ENCODE results near the gene EBF3. TPM values are rescaled to one million over a fixed set of nuclear protein-coding genes. Genes with fewer than 3 reads are reported as not detected.

The EBF3 gene
- 71.1 TPM for polyA plus RNA-seq (ENCODE audit: insufficient read length)

GRCh38 chr10:129963641-129964501 is at the start of gene EBF3:
Gene EBF3, minus strand, starts transcription at chr10:129964274. Its CDS starts 506 bp downstream, at chr10:129963768.
- DNase-seq, result peak; percentile 96

GRCh38 chr10:130013335-130014262 is 49.5 kb upstream of the EBF3 start:
- DNase-seq, result peak; percentile 67

GRCh38 chr10:130012129-130012528 is 48.1 kb upstream of the EBF3 start:
- no peak for DNase-seq

GRCh38 chr10:130010653-130011052 is 46.6 kb upstream of the EBF3 start:
- DNase-seq, result no peak

GRCh38 chr10:130009228-130009627 is 45.2 kb upstream of the EBF3 start:
- no peak for DNase-seq

GRCh38 chr10:130003787-130004613 is 39.9 kb upstream of the EBF3 start:
- no peak for DNase-seq

GRCh38 chr10:130003166-130003565 is 39.1 kb upstream of the EBF3 start:
- DNase-seq, result no peak

- no peak for DNase-seq
Observed at GRCh38 chr10:130002606-130003005, 38.5 kb upstream of the EBF3 start.

GRCh38 chr10:130000918-130001317 is 36.8 kb upstream of the EBF3 start:
- no peak for DNase-seq

GRCh38 chr10:129999140-129999539 is 35.1 kb upstream of the EBF3 start:
- DNase-seq, result no peak

GRCh38 chr10:129993621-129994020 is 29.5 kb upstream of the EBF3 start:
- DNase-seq, result no peak

GRCh38 chr10:129992356-129992755 is 28.3 kb upstream of the EBF3 start:
- no peak for DNase-seq

- DNase-seq, result no peak
Observed at GRCh38 chr10:129982825-129983224, 18.8 kb upstream of the EBF3 start.

- DNase-seq, result no peak
Observed at GRCh38 chr10:129978980-129979379, 14.9 kb upstream of the EBF3 start.

- DNase-seq, result no peak
Observed at GRCh38 chr10:129978322-129978721, 14.2 kb upstream of the EBF3 start.

GRCh38 chr10:129977794-129978193 is 13.7 kb upstream of the EBF3 start:
- DNase-seq, result no peak

GRCh38 chr10:129973674-129974059 is 9.6 kb upstream of the EBF3 start:
- DNase-seq, result no peak

- peak; percentile 58 for DNase-seq
Observed at GRCh38 chr10:129972966-129973673, 9.0 kb upstream of the EBF3 start.

- peak; percentile 61 for DNase-seq
Observed at GRCh38 chr10:129972145-129972965, 8.3 kb upstream of the EBF3 start.

GRCh38 chr10:129971381-129972144 is 7.5 kb upstream of the EBF3 start:
- DNase-seq, result peak; percentile 90

Data from hindlimb muscle (tissue), 1 donor.